Adrenal gland (tissue), 5 donors: ENCODE data around the gene C17orf50.

Experiments used
- POLR2A ChIP-seq, 2 donors: fragments of 450-650 bp; IDR thresholded peaks; one replicate each; pipeline ENCODE4 v1.6.1; 2017; ENCODE audit warnings: antibody characterized with exemption in 2 of 2, mild to moderate bottlenecking in 2 of 2, moderate library complexity in 1 of 2
- TF ChIP-seq, protein P1 (sequence below), 6 experiments: fragments of 450-650 bp in 4 of 6; fragments of 200-600 bp in 2 of 6; sonication (generic) in 1 of 6; IDR thresholded peaks; 1 replicate in 5 of 6; 2 replicates in 1 of 6; pipeline versions ENCODE4 v1.5.1 to v1.8.0; 2016 to 2021; ENCODE audit warnings: antibody characterized with exemption in 6 of 6, mild to moderate bottlenecking in 2 of 6, moderate library complexity in 1 of 6
- donor health status: DM: no; HTN: no; CAD: no.

DNA sequence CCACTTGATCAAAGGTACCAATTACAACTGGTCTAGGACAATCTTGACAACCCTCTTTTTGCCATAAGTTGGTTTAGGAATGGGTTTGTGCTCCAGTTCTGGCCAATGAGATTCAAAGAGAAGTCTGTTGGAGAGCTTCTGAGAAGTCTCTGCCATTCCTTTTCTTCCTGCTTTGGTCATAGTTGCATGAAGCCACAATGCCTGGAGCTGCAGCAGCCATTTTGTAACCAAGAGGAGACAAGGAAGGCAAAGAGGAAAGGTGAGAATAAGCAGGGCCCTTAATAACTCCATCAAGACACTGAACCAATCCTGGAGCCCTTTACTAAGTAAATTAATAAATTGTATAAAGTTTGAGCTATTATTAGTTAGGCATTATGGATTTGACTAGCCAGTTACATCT is 3.4 kb upstream of the C17orf50 start:
- TF ChIP-seq, protein P1, sequence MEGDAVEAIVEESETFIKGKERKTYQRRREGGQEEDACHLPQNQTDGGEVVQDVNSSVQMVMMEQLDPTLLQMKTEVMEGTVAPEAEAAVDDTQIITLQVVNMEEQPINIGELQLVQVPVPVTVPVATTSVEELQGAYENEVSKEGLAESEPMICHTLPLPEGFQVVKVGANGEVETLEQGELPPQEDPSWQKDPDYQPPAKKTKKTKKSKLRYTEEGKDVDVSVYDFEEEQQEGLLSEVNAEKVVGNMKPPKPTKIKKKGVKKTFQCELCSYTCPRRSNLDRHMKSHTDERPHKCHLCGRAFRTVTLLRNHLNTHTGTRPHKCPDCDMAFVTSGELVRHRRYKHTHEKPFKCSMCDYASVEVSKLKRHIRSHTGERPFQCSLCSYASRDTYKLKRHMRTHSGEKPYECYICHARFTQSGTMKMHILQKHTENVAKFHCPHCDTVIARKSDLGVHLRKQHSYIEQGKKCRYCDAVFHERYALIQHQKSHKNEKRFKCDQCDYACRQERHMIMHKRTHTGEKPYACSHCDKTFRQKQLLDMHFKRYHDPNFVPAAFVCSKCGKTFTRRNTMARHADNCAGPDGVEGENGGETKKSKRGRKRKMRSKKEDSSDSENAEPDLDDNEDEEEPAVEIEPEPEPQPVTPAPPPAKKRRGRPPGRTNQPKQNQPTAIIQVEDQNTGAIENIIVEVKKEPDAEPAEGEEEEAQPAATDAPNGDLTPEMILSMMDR (IDR thresholded peaks at IDR 0.05), result no peak
- TF ChIP-seq POLR2A (IDR thresholded peaks at IDR 0.05), result no peak
